ENCODE measurements around the gene CCDC121.
A peak's percentile ranks its signal among the peaks of the same experiment; 100 is the strongest.

The CCDC121 gene

DNA sequence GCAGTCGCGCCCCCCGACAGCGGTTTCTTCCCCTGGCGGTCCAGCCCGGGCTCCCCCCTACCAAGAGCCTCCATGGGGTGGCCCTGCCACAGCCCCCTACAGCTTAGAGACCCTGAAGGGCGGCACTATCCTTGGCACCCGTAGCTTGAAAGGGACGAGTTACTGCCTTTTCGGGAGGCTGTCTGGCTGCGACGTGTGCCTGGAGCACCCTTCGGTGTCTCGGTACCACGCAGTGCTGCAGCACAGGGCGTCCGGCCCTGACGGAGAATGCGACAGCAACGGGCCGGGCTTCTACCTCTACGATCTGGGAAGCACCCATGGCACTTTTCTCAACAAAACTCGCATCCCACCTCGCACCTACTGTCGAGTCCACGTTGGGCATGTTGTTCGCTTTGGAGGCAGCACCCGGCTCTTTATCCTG lies 35.4 kb upstream of the CCDC121 start:
- TF ChIP-seq CTCF (IDR thresholded peaks at IDR 0.05; ENCODE audit: insufficient read depth, low read length, missing control alignments) = no peak
- no peak for DNase-seq (ENCODE audit: low read depth, low spot score)
- peak overlapping the region; percentile 97 for H3K4me3 ChIP-seq (ENCODE audit: low read depth, low read length)
- CTCF ChIA-PET = interaction anchor here (0.7 to 7.1 kb wide), 5 partner anchors 13 to 254 kb away, joined by 3 to 74 read pairs (median 4); partner anchors contain the start of gene PPM1G
- POLR2A ChIA-PET = interaction anchor here (1.3 kb wide), 2 partner anchors 18 to 295 kb away, joined by 3 to 7 read pairs; partner anchors contain the start of gene EIF2B4

GRCh38 chr2:27663285-27664153 lies 34.7 kb upstream of the CCDC121 start, which contains the start of the genes SLC4A1AP and SUPT7L:
TSS of gene SLC4A1AP (plus strand) at chr2:27663889. CDS start at chr2:27663915, 26 bp downstream.
TSS of gene SUPT7L (minus strand) at chr2:27663614. CDS start at chr2:27662192, 1,422 bp downstream.
- ChIA-PET POLR2A (interaction anchor here (0.8 to 1.3 kb wide), 6 partner anchors 9 to 294 kb away, joined by 3 to 7 read pairs (median 4); partner anchors contain the start of genes CCDC121, EIF2B4, GPN1 and ZNF513), CTCF (interaction anchor here (0.7 to 7.1 kb wide), 5 partner anchors 13 to 254 kb away, joined by 3 to 74 read pairs (median 4); partner anchors contain the start of gene PPM1G)
- no peak for DNase-seq (ENCODE audit: low read depth, low spot score)
- H3K4me3 ChIP-seq (ENCODE audit: low read depth, low read length) = peak within 1 kb of the TSS; percentile 97
- TF ChIP-seq CTCF (IDR thresholded peaks at IDR 0.05; ENCODE audit: insufficient read depth, low read length, missing control alignments) = no peak

- CTCF ChIA-PET = interaction anchor here (2.3 kb wide), 1 partner anchor 22 kb away, joined by 8 read pairs; no protein-coding TSS in a partner anchor
- no peak for TF ChIP-seq CTCF (IDR thresholded peaks at IDR 0.05; ENCODE audit: insufficient read depth, low read length, missing control alignments)
- no peak for DNase-seq (ENCODE audit: low read depth, low spot score)
- POLR2A ChIA-PET = no interaction called here
- no peak overlapping the region for H3K4me3 ChIP-seq (ENCODE audit: low read depth, low read length)
These were observed 32.6 kb upstream of the CCDC121 start for GRCh38 chr2:27661371-27661770.

DNA sequence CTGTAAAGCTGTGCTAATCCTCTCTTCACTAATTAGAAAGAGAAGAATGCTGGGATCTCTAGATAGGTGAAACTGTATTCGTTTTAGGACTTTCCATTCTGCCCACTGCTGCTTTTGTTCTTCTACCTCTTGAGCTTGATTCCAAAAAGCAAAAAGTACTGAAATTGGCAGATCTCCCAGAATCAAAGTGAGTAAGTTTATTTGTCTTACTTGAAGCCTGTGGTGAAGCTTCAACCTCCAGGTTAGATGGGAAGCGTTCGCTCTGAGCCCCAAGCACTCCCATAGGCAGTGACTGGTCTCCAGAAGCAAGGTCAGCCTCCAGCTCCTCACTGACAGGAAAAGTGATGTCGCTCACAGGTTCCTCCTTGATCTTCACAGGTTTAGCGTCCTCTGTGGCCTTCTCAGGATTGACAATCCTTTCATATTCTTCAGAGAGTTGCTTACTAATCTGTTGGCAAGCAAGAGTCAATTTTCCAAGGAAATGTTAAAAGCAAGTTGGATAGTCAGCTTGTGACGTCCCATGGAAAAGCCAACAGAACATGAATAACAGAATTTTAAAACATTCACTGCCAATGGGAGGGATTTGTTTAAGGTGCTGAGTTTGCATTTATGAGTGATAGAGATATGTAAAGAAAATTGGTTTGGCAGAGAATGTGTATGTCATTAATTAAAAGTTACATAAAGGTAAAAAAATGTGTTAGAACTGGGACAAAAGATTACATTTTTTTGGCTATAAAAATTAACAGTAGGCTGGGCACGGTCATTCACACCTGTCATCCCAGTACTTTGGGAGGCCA lies 26.5 kb upstream of the CCDC121 start:
- H3K4me3 ChIP-seq (ENCODE audit: low read depth, low read length) = no peak overlapping the region
- DNase-seq (ENCODE audit: low read depth, low spot score) = no peak
- TF ChIP-seq CTCF (IDR thresholded peaks at IDR 0.05; ENCODE audit: insufficient read depth, low read length, missing control alignments) = no peak
- ChIA-PET POLR2A (interaction anchor here (1.4 kb wide), 1 partner anchor 8 kb away, joined by 3 read pairs; the partner anchor contains the start of genes SLC4A1AP and SUPT7L), CTCF (interaction anchor here (2.7 kb wide), 1 partner anchor 28 kb away, joined by 13 read pairs; no protein-coding TSS in a partner anchor)

GRCh38 chr2:27653397-27653796 lies 24.6 kb upstream of the CCDC121 start:
- ChIA-PET POLR2A (interaction anchor here (0.6 kb wide), 1 partner anchor 14 kb away, joined by 4 read pairs; no protein-coding TSS in a partner anchor), CTCF (interaction anchor here (2.3 kb wide), 1 partner anchor 30 kb away, joined by 6 read pairs; no protein-coding TSS in a partner anchor)
- TF ChIP-seq CTCF (IDR thresholded peaks at IDR 0.05; ENCODE audit: insufficient read depth, low read length, missing control alignments) = no peak

More at GRCh38 chr2:27653397-27653796, 24.6 kb upstream of the CCDC121 start:
- DNase-seq (ENCODE audit: low read depth, low spot score) = no peak
- no peak overlapping the region for H3K4me3 ChIP-seq (ENCODE audit: low read depth, low read length)

All from AG04449 (cell line).